ENCODE measurements around the gene PODN.

Gene PODN

GRCh38 chr1:53061123-53061858, 722 bp upstream of the PODN start:
- H3K4me3 ChIP-seq (replicated peaks; ENCODE audit: insufficient read depth, low read length): no peak overlapping the region
- TF ChIP-seq GABPA (IDR thresholded peaks at IDR 0.05; ENCODE audit: low read depth): no peak
- TF ChIP-seq SPI1 (IDR thresholded peaks at IDR 0.05; ENCODE audit: borderline replicate concordance, low read depth): no peak
- no peak for DNase-seq (ENCODE audit: low read depth in 1 of 2, low spot score in 1 of 2)
- H3K27me3 ChIP-seq (ENCODE audit: insufficient read depth, poor library complexity, severe bottlenecking): peaks cover 51% of the 10 kb centered on the region
- H3K27ac ChIP-seq (replicated peaks): no peak overlapping the region

- TF ChIP-seq POLR2AphosphoS5 (IDR thresholded peaks at IDR 0.05; ENCODE audit: low read depth) (no peak), SPI1 (IDR thresholded peaks at IDR 0.05; ENCODE audit: borderline replicate concordance, low read depth) (no peak), REST (IDR thresholded peaks at IDR 0.05; ENCODE audit: insufficient replicate concordance, low read depth) (no peak), CTCF (IDR thresholded peaks at IDR 0.05; ENCODE audit: insufficient read depth, low read length) (no peak), GABPA (IDR thresholded peaks at IDR 0.05; ENCODE audit: low read depth) (no peak)
- H3K4me3 ChIP-seq (replicated peaks; ENCODE audit: insufficient read depth, low read length): no peak overlapping the region
- H3K27me3 ChIP-seq (ENCODE audit: insufficient read depth, poor library complexity, severe bottlenecking): peaks cover 51% of the 10 kb centered on the region
- DNase-seq (ENCODE audit: low read depth in 1 of 2, low spot score in 1 of 2): no peak
- H3K27ac ChIP-seq (replicated peaks): no peak overlapping the region
Observed at GRCh38 chr1:53062708-53063591, 937 bp downstream of the PODN start.

- DNase-seq (ENCODE audit: low read depth in 1 of 2, low spot score in 1 of 2): no peak
- H3K4me3 ChIP-seq (replicated peaks; ENCODE audit: insufficient read depth, low read length): no peak overlapping the region
- no peak for TF ChIP-seq SPI1 (IDR thresholded peaks at IDR 0.05; ENCODE audit: borderline replicate concordance, low read depth)
- TF ChIP-seq GABPA (IDR thresholded peaks at IDR 0.05; ENCODE audit: low read depth): no peak
- no peak for TF ChIP-seq POLR2AphosphoS5 (IDR thresholded peaks at IDR 0.05; ENCODE audit: low read depth)
- no peak for TF ChIP-seq CTCF (IDR thresholded peaks at IDR 0.05; ENCODE audit: insufficient read depth, low read length)
- peaks cover 46% of the 10 kb centered on the region for H3K27me3 ChIP-seq (ENCODE audit: insufficient read depth, poor library complexity, severe bottlenecking)
- no peak overlapping the region for H3K27ac ChIP-seq (replicated peaks)
Observed at GRCh38 chr1:53063744-53064515, 1.9 kb downstream of the PODN start.

- H3K27me3 ChIP-seq (ENCODE audit: insufficient read depth, poor library complexity, severe bottlenecking): peaks cover 32% of the 10 kb centered on the region
- TF ChIP-seq REST (IDR thresholded peaks at IDR 0.05; ENCODE audit: insufficient replicate concordance, low read depth) (no peak), CTCF (IDR thresholded peaks at IDR 0.05; ENCODE audit: insufficient read depth, low read length) (no peak), GABPA (IDR thresholded peaks at IDR 0.05; ENCODE audit: low read depth) (no peak), SPI1 (IDR thresholded peaks at IDR 0.05; ENCODE audit: borderline replicate concordance, low read depth) (no peak), POLR2AphosphoS5 (IDR thresholded peaks at IDR 0.05; ENCODE audit: low read depth) (no peak)
- no peak for DNase-seq (ENCODE audit: low read depth in 1 of 2, low spot score in 1 of 2)
- H3K27ac ChIP-seq (replicated peaks): no peak overlapping the region
- H3K4me3 ChIP-seq (replicated peaks; ENCODE audit: insufficient read depth, low read length): no peak overlapping the region
Observed at GRCh38 chr1:53065391-53065790, 3.4 kb downstream of the PODN start.

Data from HL-60 (cell line).